Stimulated activated CD4-positive, alpha-beta T cell treated with anti-CD3 and anti-CD28 coated beads, TNF-alpha, amount 100 ng/mL, for 24 hours (primary cell): ENCODE data around the gene FLCN.

Experiments
- DNase-seq, 3 experiments: peaks; one replicate each; pipeline ENCODE4 v3.0.0-alpha.2; 2020; ENCODE audit warnings: low read depth in 3 of 3

Gene FLCN

GRCh38 chr17:17166446-17166845 lies 70.5 kb downstream of the FLCN start:
- DNase-seq, result no peak

- DNase-seq, result no peak
Measured at GRCh38 chr17:17165666-17166308, 71.2 kb downstream of the FLCN start.

GRCh38 chr17:17164676-17165075 lies 72.3 kb downstream of the FLCN start:
- no peak for DNase-seq

GRCh38 chr17:17164156-17164555 lies 72.8 kb downstream of the FLCN start:
- no peak for DNase-seq
